Testis (tissue), 3 donors: Measurements from ENCODE around the gene HSF2BP. TPM values are rescaled to one million over a fixed set of nuclear protein-coding genes. Genes with fewer than 3 reads are reported as not detected.

Experiments used
- DNase-seq: peaks from one replicate; pipeline ENCODE4 v3.0.0-alpha.2; 2019
- H3K27ac ChIP-seq, 2 donors: fragments of 200-600 bp; sonication (generic); one replicate each; pipeline ENCODE4 v1.5.1; 2019
- H3K27me3 ChIP-seq: fragments of 200-600 bp; sonication (generic); one replicate; pipeline ENCODE4 v1.5.1; 2019
- H3K36me3 ChIP-seq: fragments of 200-600 bp; sonication (generic); one replicate; pipeline ENCODE4 v1.5.1; 2017; ENCODE audit warnings: low read depth; ENCODE audit errors: missing control alignments
- H3K4me1 ChIP-seq: fragments of 200-600 bp; sonication (generic); one replicate; pipeline ENCODE4 v1.5.1; 2019
- H3K4me3 ChIP-seq, 2 donors: fragments of 200-600 bp; sonication (generic); one replicate each; pipeline ENCODE4 v1.5.1; 2017 to 2019
- H3K9me3 ChIP-seq: fragments of 200-600 bp; sonication (generic); one replicate; pipeline ENCODE4 v1.5.1; 2017
- CTCF ChIP-seq, 3 experiments: fragments of 450-650 bp in 2 of 3; fragments of 200-600 bp in 1 of 3; sonication (generic) in 1 of 3; IDR thresholded peaks; one replicate each; pipeline ENCODE4 v1.5.1; 2016 to 2019; ENCODE audit warnings: antibody characterized with exemption in 3 of 3, mild to moderate bottlenecking in 2 of 3, moderate library complexity in 1 of 3
- POLR2A ChIP-seq: fragments of 450-650 bp; IDR thresholded peaks from one replicate; pipeline ENCODE4 v1.6.1; 2017; ENCODE audit warnings: antibody characterized with exemption, mild to moderate bottlenecking, moderate library complexity
- WGBS, 2 donors: methylation state at CpG; one replicate each; pipeline ENCODE4 v1.1.5; 2018; 5-methylcytosine and 5-hydroxymethylcytosine counted together
- intact Hi-C: fragments of 100-400 bp; cut with DNase I; formaldehyde crosslinking; loops from one replicate; pipeline ENCODE4 v1.15.1; 2023; ENCODE audit warnings: low total_unique reads
- polyA plus RNA-seq: library from polyadenylated mRNA; stranded (reverse); fragments of 350-450 nt; fragmentation: Illumina TruSeq; extraction: RNeasy Lipid Tissue Mini Kit (QIAGEN cat#74804); gene quantifications from one replicate; pipeline ENCODE4 v1.2.3, GENCODE V29; 2014; ENCODE audit warnings: low read depth, low replicate concordance; ENCODE audit not compliant: insufficient read depth
- total RNA-seq, 2 donors: library from RNA; depleted of rRNA; stranded (reverse); fragments of >200 nt; gene quantifications; one replicate each; pipeline ENCODE4 v1.2.3, GENCODE V29; 2016

HSF2BP gene
- total and polyA plus RNA-seq, 3 donors from 2014 or later, result 28.3 to 46.5 (median 36.3) TPM

- Histone ChIP-seq H3K4me1 (no peaks in the 10 kb centered on the region), H3K27ac (no peak overlapping the region), H3K27me3 (no peaks in the 10 kb centered on the region), H3K36me3 (no peaks in the 10 kb centered on the region), H3K4me3 (no peak overlapping the region), H3K9me3 (no peaks in the 10 kb centered on the region)
- 87 to 96% methylated on average over 7 of the region's 7 CpGs for WGBS, 2 donors
- TF ChIP-seq POLR2A (no peak), CTCF (IDR thresholded peaks at IDR 0.05) (no peak)
- no peak for DNase-seq
- intact Hi-C loops, result no loop called here
Measured at GRCh38 chr21:43667191-43667904, 8.1 kb upstream of the HSF2BP start.

DNA sequence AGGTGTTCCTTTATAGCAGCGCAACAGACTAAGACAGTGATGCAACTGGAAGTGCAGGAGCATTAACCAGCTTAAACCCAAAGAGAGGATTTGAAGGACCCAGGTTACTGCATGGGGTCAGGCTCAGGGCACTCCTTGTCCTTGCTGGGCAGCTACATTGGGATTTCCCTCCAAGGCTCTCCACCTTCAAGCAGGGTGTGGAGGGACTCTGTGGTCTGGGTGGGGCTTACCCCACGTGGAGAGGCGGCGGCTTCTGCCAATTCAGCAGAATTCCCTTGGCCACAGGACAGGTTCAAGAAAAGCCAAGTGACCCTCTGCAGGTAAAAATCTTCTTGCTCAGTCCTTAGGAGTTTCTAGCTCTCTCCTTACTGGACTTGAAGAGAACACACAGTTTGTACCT lies 6.6 kb upstream of the HSF2BP start:
- no peak overlapping the region for H3K27ac ChIP-seq
- TF ChIP-seq CTCF (IDR thresholded peaks at IDR 0.05), result no peak
- no peak for TF ChIP-seq POLR2A
- 89 to 93% methylated on average over 4 of the region's 4 CpGs for WGBS, 2 donors
- no peak for DNase-seq
- H3K4me3 ChIP-seq, result no peak overlapping the region
- no peaks in the 10 kb centered on the region for H3K27me3 ChIP-seq
- no peaks in the 10 kb centered on the region for H3K36me3 ChIP-seq
- no peaks in the 10 kb centered on the region for H3K9me3 ChIP-seq
- intact Hi-C loops, result no loop called here
- H3K4me1 ChIP-seq, result peaks cover 8% of the 10 kb centered on the region

DNA sequence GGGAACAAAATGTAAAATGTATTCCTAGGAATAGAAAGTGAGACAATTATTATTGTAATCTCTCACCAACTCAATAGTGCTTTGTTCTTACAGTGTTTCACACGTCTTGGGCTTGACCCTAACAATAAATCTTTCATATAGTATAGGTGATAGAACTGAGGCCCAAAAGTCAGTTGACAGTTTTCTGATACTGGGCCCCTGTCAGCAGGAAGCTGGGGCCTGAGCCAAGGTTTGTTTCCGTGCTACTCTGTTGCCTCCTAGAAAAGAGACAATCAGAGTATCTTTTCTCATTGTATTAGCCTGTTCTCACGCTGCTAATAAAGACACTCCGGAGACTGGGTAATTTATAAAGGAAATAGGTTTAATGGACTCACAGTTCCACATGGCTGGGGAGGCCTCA lies 5.1 kb upstream of the HSF2BP start:
- Histone ChIP-seq H3K4me1 (peaks cover 12% of the 10 kb centered on the region), H3K27ac (peak overlapping the region; percentile 18 to 33), H3K27me3 (no peaks in the 10 kb centered on the region), H3K36me3 (no peaks in the 10 kb centered on the region), H3K9me3 (no peaks in the 10 kb centered on the region), H3K4me3 (no peak overlapping the region)
- peak; percentile 83 for DNase-seq
- TF ChIP-seq CTCF (IDR thresholded peaks at IDR 0.05) (no peak), POLR2A (no peak)
- intact Hi-C loops, result no loop called here
- WGBS, 2 donors, result 43 to 46% methylated on average over 4 of the region's 4 CpGs

GRCh38 chr21:43663033-43663432 lies 3.7 kb upstream of the HSF2BP start:
- Histone ChIP-seq H3K36me3 (no peaks in the 10 kb centered on the region), H3K4me3 (no peak overlapping the region), H3K9me3 (no peaks in the 10 kb centered on the region), H3K27me3 (no peaks in the 10 kb centered on the region), H3K4me1 (peaks cover 18% of the 10 kb centered on the region), H3K27ac (no peak overlapping the region)
- TF ChIP-seq POLR2A, result no peak
- no peak for TF ChIP-seq CTCF (IDR thresholded peaks at IDR 0.05)
- WGBS, 2 donors, result 89 to 93% methylated on average over 9 of the region's 9 CpGs
- no peak for DNase-seq
- intact Hi-C loops, result no loop called here

DNA sequence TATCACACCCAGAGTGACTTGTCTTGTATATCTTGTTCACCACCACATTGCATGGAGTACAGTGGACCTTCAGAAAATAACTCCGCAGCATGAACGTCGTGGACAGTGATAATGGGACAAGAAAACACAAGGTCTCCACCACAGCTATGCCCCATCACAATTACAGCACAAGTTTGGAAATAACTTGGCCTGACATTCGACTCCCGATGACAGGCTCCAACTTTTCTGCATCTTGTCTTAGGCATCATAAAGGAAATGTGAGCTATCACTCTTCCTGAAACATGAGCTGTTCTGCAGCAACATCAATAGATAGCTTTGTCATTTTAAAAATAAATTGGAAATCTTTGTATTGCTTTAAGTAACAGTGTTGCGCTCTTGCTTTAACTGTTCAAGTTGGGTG lies 3.0 kb upstream of the HSF2BP start:
- Histone ChIP-seq H3K9me3 (no peaks in the 10 kb centered on the region), H3K4me1 (peaks cover 18% of the 10 kb centered on the region), H3K27me3 (no peaks in the 10 kb centered on the region), H3K36me3 (no peaks in the 10 kb centered on the region), H3K4me3 (no peak overlapping the region), H3K27ac (peak overlapping the region in 1 of 2 donors; percentile 28)
- DNase-seq, result no peak
- no peak for TF ChIP-seq POLR2A
- no peak for TF ChIP-seq CTCF (IDR thresholded peaks at IDR 0.05)
- WGBS, 2 donors, result 56% methylated on average over 6 of the region's 6 CpGs
- intact Hi-C loops, result no loop called here
